IMR-90 (cell line): ENCODE results near the gene FGF3. TPM values are rescaled to one million over a fixed set of nuclear protein-coding genes. Genes with fewer than 3 reads are reported as not detected.

Experiments
- ATAC-seq: fragments of 200-7000 bp; cut with Tn5 transposase; 2 replicates; pipeline ENCODE4 v1.9.1; 2020; ENCODE audit warnings: low read depth, mild to moderate bottlenecking, moderate library complexity
- BruUV-seq: library from RNA; stranded (reverse); fragments of 400-500 nt; replicated peaks from 2 replicates; lab custom pipeline; 2021; lab: Mats Ljungman, UMichigan
- CTCF ChIA-PET: fragments of 300-600 bp; formaldehyde crosslinking; extraction: SDS; loops from one replicate; lab custom pipeline; 2021; ENCODE audit warnings: antibody characterized with exemption; lab: Yijun Ruan, JAX
- POLR2A ChIA-PET: fragments of 300-600 bp; sonication (Branson Sonifier 250); formaldehyde crosslinking; loops from one replicate; lab custom pipeline; 2022; ENCODE audit warnings: antibody characterized with exemption; ENCODE audit not compliant: unreplicated experiment; lab: Charles Lee
- DNase-seq: peaks from one replicate; pipeline ENCODE4 v3.0.0; 2013
- H2AFZ ChIP-seq: replicated peaks from 2 replicates; pipeline ENCODE3; 2013; ENCODE audit warnings: low read length, mild to moderate bottlenecking; ENCODE audit not compliant: poor library complexity
- H2AK5ac ChIP-seq: 2 replicates; pipeline ENCODE4 v1.6.1; 2013; ENCODE audit warnings: low read depth, low read length, inconsistent platforms
- H2AK9ac ChIP-seq: replicated peaks from 2 replicates; pipeline ENCODE3; 2013; ENCODE audit warnings: mild to moderate bottlenecking, low read depth, low read length, moderate library complexity; ENCODE audit not compliant: poor library complexity
- H2BK120ac ChIP-seq: 2 replicates; pipeline ENCODE4 v1.6.1; 2013; ENCODE audit warnings: low read depth, low read length, inconsistent platforms
- H2BK15ac ChIP-seq: 3 replicates; pipeline ENCODE4 v1.6.1; 2013; ENCODE audit warnings: low read depth, low read length, inconsistent platforms
- H2BK20ac ChIP-seq: 2 replicates; pipeline ENCODE4 v1.6.1; 2013; ENCODE audit warnings: low read depth, mild to moderate bottlenecking, inconsistent platforms, low read length, moderate library complexity
- H2BK5ac ChIP-seq: 2 replicates; pipeline ENCODE4 v1.6.1; 2013; ENCODE audit warnings: mild to moderate bottlenecking, low read depth, low read length, inconsistent platforms; ENCODE audit not compliant: poor library complexity, severe bottlenecking
- H3K14ac ChIP-seq: replicated peaks from 2 replicates; pipeline ENCODE4 v1.6.1; 2013; ENCODE audit warnings: low read depth, low read length, inconsistent platforms
- H3K18ac ChIP-seq: 2 replicates; pipeline ENCODE4 v1.6.1; 2013; ENCODE audit warnings: low read depth, low read length, control low read depth
- H3K23ac ChIP-seq: 2 replicates; pipeline ENCODE4 v1.6.1; 2013; ENCODE audit warnings: low read depth, low read length, inconsistent platforms
- H3K27ac ChIP-seq: 2 replicates; pipeline ENCODE4 v1.5.1; 2013; ENCODE audit warnings: mild to moderate bottlenecking, control low read depth, low read length; ENCODE audit not compliant: insufficient read depth
- H3K27me3 ChIP-seq: 2 replicates; pipeline ENCODE4 v1.6.1; 2013; ENCODE audit warnings: low read length; ENCODE audit not compliant: control insufficient read depth, insufficient read depth
- H3K36me3 ChIP-seq: 2 replicates; pipeline ENCODE4 v1.6.1; 2013; ENCODE audit warnings: low read length, mixed read lengths; ENCODE audit not compliant: control insufficient read depth, insufficient read depth
- H3K4ac ChIP-seq: 2 replicates; pipeline ENCODE4 v1.6.1; 2013; ENCODE audit warnings: low read depth, low read length, inconsistent platforms
- H3K4me1 ChIP-seq: 2 replicates; pipeline ENCODE4 v1.6.1; 2013; ENCODE audit warnings: low read length, mixed read lengths; ENCODE audit not compliant: control insufficient read depth, insufficient read depth
- H3K4me2 ChIP-seq: 2 replicates; pipeline ENCODE4 v1.6.1; 2013; ENCODE audit warnings: low read depth, mild to moderate bottlenecking, control low read depth, low read length, moderate library complexity
- H3K4me3 ChIP-seq: 2 replicates; pipeline ENCODE4 v1.5.1; 2013; ENCODE audit warnings: low read depth, mild to moderate bottlenecking, control low read depth, low read length, moderate library complexity; ENCODE audit not compliant: insufficient read depth
- H3K56ac ChIP-seq: 2 replicates; pipeline ENCODE4 v1.6.1; 2013; ENCODE audit warnings: low read length, inconsistent platforms; ENCODE audit not compliant: insufficient read depth; ENCODE audit errors: extremely low read depth
- H3K79me1 ChIP-seq, 2 experiments: 2 replicates each; pipeline ENCODE4 v1.6.1; 2013; ENCODE audit warnings: low read length in 2 of 2, inconsistent platforms in 1 of 2, low read depth in 1 of 2
- H3K9ac ChIP-seq: 2 replicates; pipeline ENCODE4 v1.6.1; 2013; ENCODE audit warnings: low read depth, low read length, control low read depth
- H3K9me1 ChIP-seq: 2 replicates; pipeline ENCODE4 v1.6.1; 2013; ENCODE audit warnings: low read length, inconsistent platforms; ENCODE audit not compliant: insufficient read depth
- H3K9me3 ChIP-seq: 2 replicates; pipeline ENCODE4 v1.6.1; 2013; ENCODE audit warnings: low read length; ENCODE audit not compliant: control insufficient read depth, insufficient read depth
- H4K20me1 ChIP-seq: 2 replicates; pipeline ENCODE4 v1.6.1; 2013; ENCODE audit warnings: low read length, inconsistent platforms; ENCODE audit not compliant: insufficient read depth
- H4K5ac ChIP-seq: 2 replicates; pipeline ENCODE4 v1.6.1; 2013; ENCODE audit warnings: mild to moderate bottlenecking, low read depth, low read length, control low read depth
- H4K8ac ChIP-seq, 2 experiments: 2 replicates each; pipeline ENCODE4 v1.6.1; 2013; ENCODE audit warnings: low read depth in 2 of 2, low read length in 2 of 2, control low read depth in 1 of 2, inconsistent platforms in 1 of 2
- H4K91ac ChIP-seq: 2 replicates; pipeline ENCODE4 v1.6.1; 2013; ENCODE audit warnings: low read depth, low read length, inconsistent platforms; ENCODE audit not compliant: insufficient read depth
- BHLHE40 ChIP-seq: fragments of 150-350 bp; IDR thresholded peaks from 2 replicates; pipeline ENCODE4 v1.6.1; 2016; ENCODE audit warnings: mild to moderate bottlenecking, low read depth, low read length
- CEBPB ChIP-seq: IDR thresholded peaks from 2 replicates; pipeline ENCODE4 v1.6.1; 2012; ENCODE audit warnings: low read depth, low read length, improper control_type of control experiment
- CHD1 ChIP-seq: IDR thresholded peaks from 2 replicates; pipeline ENCODE4 v1.6.1; 2012; ENCODE audit warnings: low read depth, low read length, improper control_type of control experiment
- CTCF ChIP-seq: conservative IDR thresholded peaks from 2 replicates; pipeline ENCODE4 v1.5.1; 2012; ENCODE audit warnings: mild to moderate bottlenecking, low read depth, low read length, improper control_type of control experiment
- FOS ChIP-seq: fragments of 150-350 bp; IDR thresholded peaks from 2 replicates; pipeline ENCODE4 v1.6.1; 2016; ENCODE audit warnings: low read depth, low read length
- MAFK ChIP-seq: IDR thresholded peaks from 2 replicates; pipeline ENCODE4 v1.6.1; 2012; ENCODE audit warnings: low read depth, low read length, improper control_type of control experiment
- MAZ ChIP-seq: IDR thresholded peaks from 2 replicates; pipeline ENCODE4 v1.6.1; 2012; ENCODE audit warnings: low read depth, mild to moderate bottlenecking, low read length, improper control_type of control experiment, moderate library complexity, borderline replicate concordance
- MXI1 ChIP-seq: IDR thresholded peaks from 2 replicates; pipeline ENCODE4 v1.6.1; 2012; ENCODE audit warnings: low read depth, mild to moderate bottlenecking, low read length, moderate library complexity, borderline replicate concordance
- NFE2L2 ChIP-seq: fragments of 150-350 bp; IDR thresholded peaks from 2 replicates; pipeline ENCODE4 v1.6.1; 2016; ENCODE audit warnings: low read depth, mild to moderate bottlenecking, low read length
- POLR2A ChIP-seq: IDR thresholded peaks from 2 replicates; pipeline ENCODE4 v1.6.1; 2012; ENCODE audit warnings: mild to moderate bottlenecking, low read depth, low read length
- RAD21 ChIP-seq: IDR thresholded peaks from 2 replicates; pipeline ENCODE4 v1.6.1; 2012; ENCODE audit warnings: low read length, improper control_type of control experiment
- RCOR1 ChIP-seq: IDR thresholded peaks from 2 replicates; pipeline ENCODE4 v1.6.1; 2012; ENCODE audit warnings: mild to moderate bottlenecking, low read length, improper control_type of control experiment; ENCODE audit not compliant: insufficient replicate concordance
- RFX5 ChIP-seq: IDR thresholded peaks from 2 replicates; pipeline ENCODE4 v1.8.0; 2012; ENCODE audit warnings: low read depth, mild to moderate bottlenecking, low read length, moderate library complexity
- SMC3 ChIP-seq: fragments of 150-350 bp; IDR thresholded peaks from 2 replicates; pipeline ENCODE4 v1.6.1; 2016; ENCODE audit warnings: low read depth, mild to moderate bottlenecking, antibody characterized with exemption, low read length, moderate library complexity
- USF2 ChIP-seq: fragments of 150-350 bp; IDR thresholded peaks from 2 replicates; pipeline ENCODE4 v1.6.1; 2017; ENCODE audit warnings: mild to moderate bottlenecking, antibody characterized with exemption, low read length, low read depth
- WGBS, 2 experiments: methylation state at CpG; one replicate each; pipeline versions ENCODE4 v1.1.5 to v1.1.7; 2013; ENCODE audit warnings: missing lambda C conversion rate in 2 of 2; ENCODE audit not compliant: insufficient read length in 1 of 2; ENCODE audit errors: extremely low coverage in 2 of 2; 5-methylcytosine and 5-hydroxymethylcytosine counted together
- dilution Hi-C: fragments of 300-500 bp; cut with HindIII; formaldehyde crosslinking; loops from one replicate; pipeline ENCODE4 v1.14.3; 2018; ENCODE audit warnings: low sequenced_read_pairs; ENCODE audit not compliant: unreplicated experiment
- in situ Hi-C: fragments of 300-500 bp; cut with MboI; formaldehyde crosslinking; loops from 3 replicates; pipeline ENCODE4 v1.14.3; 2019; ENCODE audit warnings: low sequenced_read_pairs, inconsistent platforms, mixed read lengths
- intact Hi-C: fragments of 100-400 bp; cut with micrococcal nuclease; formaldehyde crosslinking; loops from 2 replicates; pipeline ENCODE4 v1.10.0; 2022
- polyA plus RNA-seq, 3 experiments: library from polyadenylated mRNA; depleted of rRNA; stranded (reverse); fragments of >200 nt; gene quantifications; 2 replicates each; pipeline ENCODE4 v1.2.3, GENCODE V29; 2012; ENCODE audit warnings: low replicate concordance in 1 of 3
- total RNA-seq: library from RNA; depleted of rRNA; stranded (reverse); fragments of >200 nt; gene quantifications from 2 replicates; pipeline ENCODE4 v1.2.3, GENCODE V29; 2012
- TF ChIP-seq, protein P1 (sequence below): fragments of 150-350 bp; IDR thresholded peaks from 2 replicates; pipeline ENCODE4 v1.6.1; 2016; ENCODE audit warnings: low read depth, mild to moderate bottlenecking, low read length, moderate library complexity, borderline replicate concordance

Gene FGF3
- total and polyA plus RNA-seq, 2 of the 4 experiments (the other 2 are of a cell fraction), result not detected

GRCh38 chr11:69787906-69788305, 31.3 kb downstream of the FGF3 start:
- no peak for TF ChIP-seq CEBPB
- TF ChIP-seq CTCF, result no peak
- no peak for TF ChIP-seq NFE2L2
- no peak for TF ChIP-seq CHD1
- TF ChIP-seq RFX5, result no peak
- no peak for TF ChIP-seq RCOR1
- TF ChIP-seq BHLHE40, result no peak
- TF ChIP-seq, protein P1, sequence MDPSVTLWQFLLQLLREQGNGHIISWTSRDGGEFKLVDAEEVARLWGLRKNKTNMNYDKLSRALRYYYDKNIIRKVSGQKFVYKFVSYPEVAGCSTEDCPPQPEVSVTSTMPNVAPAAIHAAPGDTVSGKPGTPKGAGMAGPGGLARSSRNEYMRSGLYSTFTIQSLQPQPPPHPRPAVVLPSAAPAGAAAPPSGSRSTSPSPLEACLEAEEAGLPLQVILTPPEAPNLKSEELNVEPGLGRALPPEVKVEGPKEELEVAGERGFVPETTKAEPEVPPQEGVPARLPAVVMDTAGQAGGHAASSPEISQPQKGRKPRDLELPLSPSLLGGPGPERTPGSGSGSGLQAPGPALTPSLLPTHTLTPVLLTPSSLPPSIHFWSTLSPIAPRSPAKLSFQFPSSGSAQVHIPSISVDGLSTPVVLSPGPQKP, result no peak
- TF ChIP-seq USF2, result no peak
- no peak for TF ChIP-seq SMC3
- TF ChIP-seq MAFK, result no peak
- TF ChIP-seq RAD21, result no peak
- TF ChIP-seq POLR2A, result no peak
- TF ChIP-seq MAZ, result no peak
- TF ChIP-seq MXI1, result no peak
- TF ChIP-seq FOS, result no peak
- Histone ChIP-seq H3K4me2 (no peak overlapping the region), H3K23ac (no peak overlapping the region), H3K4me1 (peaks cover 2% of the 10 kb centered on the region; the same call in 1 of the 2 replicates), H2AK5ac (no peak overlapping the region), H2BK15ac (no peak overlapping the region), H4K5ac (no peak overlapping the region), H3K27ac (no peak overlapping the region), H3K79me1 (no peaks in the 10 kb centered on the region), H2BK5ac (no peak overlapping the region), H3K56ac (no peak overlapping the region), H2AFZ (no peak overlapping the region), H3K4me3 (no peak overlapping the region), H4K20me1 (no peaks in the 10 kb centered on the region), H3K27me3 (peaks cover 50% of the 10 kb centered on the region), H4K91ac (no peak overlapping the region), H2BK20ac (no peak overlapping the region), H3K36me3 (no peaks in the 10 kb centered on the region), H3K18ac (no peak overlapping the region), H3K9me3 (no peaks in the 10 kb centered on the region), H3K9ac (no peak overlapping the region), H2AK9ac (no peak overlapping the region), H3K4ac (no peak overlapping the region), H2BK120ac (no peak overlapping the region), H4K8ac (no peak overlapping the region), H3K14ac (no peak overlapping the region), H3K9me1 (no peaks in the 10 kb centered on the region)
- dilution Hi-C loops, result no loop called here
- CTCF ChIA-PET, result no interaction called here
- DNase-seq, result no peak
- ATAC-seq, result no peak
- intact Hi-C loops, result no loop called here
- 67% methylated on average over 8 of the region's 10 CpGs; no CpG with 5 or more reads in 1 of the 2 experiments for WGBS, 2 experiments
- POLR2A ChIA-PET, result no interaction called here
- in situ Hi-C loops, result no loop called here
- BruUV-seq, result no TSS peak
